Gastroesophageal sphincter (tissue), 3 donors: ENCODE results near the gene TMEM150C.

Experiments used
- CTCF ChIP-seq, 4 experiments: fragments of 200-600 bp in 2 of 4; fragments of 450-650 bp in 2 of 4; sonication (generic) in 1 of 4; IDR thresholded peaks; one replicate each; pipeline ENCODE4 v1.5.1; 2017 to 2019; ENCODE audit warnings: antibody characterized with exemption in 4 of 4, mild to moderate bottlenecking in 2 of 4, moderate library complexity in 2 of 4
- EP300 ChIP-seq: sonication (generic); formaldehyde crosslinking; IDR thresholded peaks from one replicate; pipeline ENCODE4 v1.6.1; 2017; ENCODE audit warnings: antibody characterized with exemption, mild to moderate bottlenecking
- POLR2A ChIP-seq, 2 donors: fragments of 450-650 bp; IDR thresholded peaks; one replicate each; pipeline ENCODE4 v1.6.1; 2017; ENCODE audit warnings: antibody characterized with exemption in 2 of 2, mild to moderate bottlenecking in 2 of 2, moderate library complexity in 1 of 2
- POLR2AphosphoS5 ChIP-seq: sonication (generic); formaldehyde crosslinking; IDR thresholded peaks from one replicate; pipeline ENCODE4 v1.6.1; 2017; ENCODE audit warnings: antibody characterized with exemption

DNA sequence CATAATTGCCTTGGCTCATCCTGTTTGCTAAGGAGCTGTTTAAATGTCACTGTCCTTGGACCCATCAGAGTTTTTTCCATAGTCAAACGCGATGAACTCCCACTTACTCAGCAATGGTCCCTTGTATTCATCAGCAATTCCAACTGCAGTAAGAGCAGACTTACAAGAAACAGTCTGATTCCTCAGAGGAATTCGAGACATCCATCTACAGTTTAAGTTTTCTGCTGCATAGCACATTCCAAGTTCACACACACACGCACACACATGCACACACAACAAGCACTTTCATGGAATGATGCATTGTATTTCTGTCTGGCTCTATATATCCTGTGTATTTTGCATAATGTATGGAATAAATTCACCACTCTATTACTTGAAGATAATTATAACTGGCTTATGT is 32.7 kb upstream of the TMEM150C start:
- TF ChIP-seq CTCF (IDR thresholded peaks at IDR 0.05) (no peak), POLR2A (IDR thresholded peaks at IDR 0.05) (no peak), EP300 (no peak), POLR2AphosphoS5 (no peak)
